GM08714 (cell line): ENCODE results near the gene TANGO2.
"Not testable (repeated sequence)": the region's sequence is repeated elsewhere in the genome, so short reads cannot be mapped to it uniquely, and the experiment has no call there.

Experiments
- H3K4me3 ChIP-seq: fragments of 200-500 bp; sonication (Bioruptor generic); 2 replicates; pipeline ENCODE4 v1.5.1; 2014; ENCODE audit warnings: mild to moderate bottlenecking, low read length, inconsistent platforms
- ZNF274 ChIP-seq: IDR thresholded peaks from 2 replicates; pipeline ENCODE4 v1.6.1; 2012; ENCODE audit warnings: mild to moderate bottlenecking, low read depth, low read length

TANGO2 gene

DNA sequence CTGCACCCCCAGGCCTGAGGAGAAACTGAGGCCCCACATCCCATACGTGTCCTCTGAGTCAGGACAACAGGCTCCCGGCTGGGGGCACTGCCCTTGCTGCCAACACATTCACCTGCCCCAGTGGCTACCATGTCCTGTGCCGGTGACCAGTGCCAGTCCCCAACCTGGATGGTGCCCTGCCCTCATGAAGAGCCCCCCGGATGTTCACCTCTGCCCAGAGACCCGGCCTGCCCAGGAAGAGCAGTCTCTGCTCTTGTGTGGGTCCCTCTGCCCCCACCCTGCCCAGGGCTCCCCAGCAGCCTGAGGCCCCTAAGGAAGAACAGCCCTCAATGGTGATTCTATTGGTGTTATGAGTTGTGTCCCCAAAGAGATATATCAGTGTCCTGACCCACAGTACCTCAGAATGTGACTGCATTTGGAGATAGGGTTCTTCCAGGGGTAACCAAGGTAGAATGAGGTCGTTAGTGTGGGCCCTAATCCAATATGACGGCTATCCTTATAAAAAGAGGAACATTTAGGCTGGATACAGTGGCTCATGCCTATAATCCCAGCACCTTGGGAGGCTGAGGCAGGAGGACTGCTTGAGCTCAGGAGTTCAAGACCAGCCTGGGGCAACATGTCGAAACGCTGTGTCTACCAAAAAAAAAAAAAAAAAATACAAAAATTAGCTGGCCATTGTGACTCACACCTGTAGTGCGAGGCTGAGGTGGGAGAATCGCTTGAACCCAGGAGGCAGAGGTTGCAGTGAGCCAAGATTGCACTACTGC, 45.9 kb downstream of the TANGO2 start:
- no peak for TF ChIP-seq ZNF274
- no peak overlapping the region for H3K4me3 ChIP-seq

DNA sequence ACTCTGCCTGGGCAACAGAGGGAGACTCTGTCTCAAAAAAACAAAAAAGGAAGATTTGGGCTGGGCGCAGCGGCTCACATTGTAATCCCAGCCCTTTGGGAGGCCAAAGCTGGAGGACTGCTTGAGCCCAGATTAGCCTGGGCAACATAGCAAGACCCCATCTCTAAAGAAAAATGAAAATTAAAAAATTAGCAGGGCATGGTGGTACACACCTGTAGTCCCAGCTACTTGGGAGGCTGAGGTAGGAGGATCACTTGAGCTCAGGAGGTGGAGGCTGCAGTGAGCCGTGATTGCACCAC, 46.4 kb downstream of the TANGO2 start:
- not testable (repeated sequence) for H3K4me3 ChIP-seq

DNA sequence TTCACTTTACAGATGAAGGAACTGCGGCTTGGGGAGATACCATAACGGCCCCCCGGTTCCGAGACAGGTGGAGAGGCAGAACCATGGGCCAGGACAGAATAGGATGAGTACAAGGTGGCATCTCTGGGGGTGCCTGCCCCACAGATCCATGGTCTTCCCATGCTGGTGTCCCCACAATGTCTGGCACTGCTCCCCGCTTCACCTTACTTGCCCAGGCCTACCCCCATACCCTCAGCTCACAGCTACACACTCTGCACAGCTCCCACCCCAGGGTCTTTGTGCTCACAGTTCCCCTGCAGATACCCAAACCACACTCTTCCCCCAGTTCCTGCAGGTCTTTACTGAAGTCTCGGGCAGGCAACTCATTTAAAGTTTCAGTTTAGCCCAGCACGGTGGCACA, 47.7 kb downstream of the TANGO2 start:
- no peak for TF ChIP-seq ZNF274
- H3K4me3 ChIP-seq = no peak overlapping the region

GRCh38 chr22:20069331-20070042, 48.6 kb downstream of the TANGO2 start:
- no peak for TF ChIP-seq ZNF274
- H3K4me3 ChIP-seq = no peak overlapping the region

DNA sequence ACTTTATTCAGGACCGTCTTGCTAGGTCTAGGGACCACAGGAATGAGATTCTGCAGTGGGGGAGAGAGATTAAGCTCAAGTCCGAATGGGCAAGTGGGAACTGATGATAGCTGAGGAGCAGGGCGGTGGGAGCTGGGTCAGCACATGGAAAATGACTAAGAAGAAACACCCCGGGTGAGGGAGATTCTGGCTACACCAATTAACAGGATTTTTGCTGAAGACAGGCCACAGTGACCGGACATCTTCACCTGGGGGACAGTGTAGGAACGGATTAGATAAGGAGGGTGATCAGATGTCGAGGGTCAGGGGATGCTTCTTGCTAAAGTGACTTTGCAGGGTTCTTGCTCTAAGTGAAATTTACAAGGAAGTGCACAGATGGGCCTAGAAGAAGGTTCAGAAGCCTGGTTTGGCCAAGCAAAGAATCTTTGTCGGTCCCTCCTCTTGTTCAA, 50.6 kb downstream of the TANGO2 start:
- no peak for TF ChIP-seq ZNF274

GRCh38 chr22:20076627-20077172, 55.8 kb downstream of the TANGO2 start:
- no peak for TF ChIP-seq ZNF274

More for the DNA sequence above, 50.6 kb downstream of the TANGO2 start:
- H3K4me3 ChIP-seq = no peak overlapping the region

GRCh38 chr22:20079745-20080444, 59.0 kb downstream of the TANGO2 start, which contains the start of gene DGCR8:
TSS of gene DGCR8 (plus strand) at chr22:20080241. CDS start at chr22:20085964, 5,723 bp downstream.
- peak within 1 kb of the TSS; percentile 96 for H3K4me3 ChIP-seq
- no peak for TF ChIP-seq ZNF274

More at GRCh38 chr22:20076627-20077172, 55.8 kb downstream of the TANGO2 start:
- H3K4me3 ChIP-seq = no peak overlapping the region

DNA sequence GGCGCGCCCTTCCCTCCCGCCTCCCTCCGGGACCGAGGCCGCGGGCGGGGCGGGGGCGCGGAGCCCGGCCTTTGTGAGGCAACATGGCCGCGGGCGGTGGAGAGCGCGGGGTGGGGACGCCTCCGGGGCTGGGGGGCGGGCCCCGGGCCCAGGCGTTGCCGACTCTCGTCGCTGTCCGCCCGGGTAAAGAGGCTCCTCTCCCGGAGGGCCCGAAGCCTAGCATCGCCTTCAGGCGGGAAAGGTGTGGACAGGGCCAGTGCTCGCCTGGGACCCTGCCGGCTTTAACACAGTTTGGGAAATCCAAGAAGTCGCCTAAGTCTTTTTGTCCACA, 59.5 kb downstream of the TANGO2 start:
- TF ChIP-seq ZNF274 = no peak
- H3K4me3 ChIP-seq = peak overlapping the region; percentile 96

GRCh38 chr22:20080776-20081654, 60.1 kb downstream of the TANGO2 start:
- no peak for TF ChIP-seq ZNF274
- peak overlapping the region; percentile 96 for H3K4me3 ChIP-seq

DNA sequence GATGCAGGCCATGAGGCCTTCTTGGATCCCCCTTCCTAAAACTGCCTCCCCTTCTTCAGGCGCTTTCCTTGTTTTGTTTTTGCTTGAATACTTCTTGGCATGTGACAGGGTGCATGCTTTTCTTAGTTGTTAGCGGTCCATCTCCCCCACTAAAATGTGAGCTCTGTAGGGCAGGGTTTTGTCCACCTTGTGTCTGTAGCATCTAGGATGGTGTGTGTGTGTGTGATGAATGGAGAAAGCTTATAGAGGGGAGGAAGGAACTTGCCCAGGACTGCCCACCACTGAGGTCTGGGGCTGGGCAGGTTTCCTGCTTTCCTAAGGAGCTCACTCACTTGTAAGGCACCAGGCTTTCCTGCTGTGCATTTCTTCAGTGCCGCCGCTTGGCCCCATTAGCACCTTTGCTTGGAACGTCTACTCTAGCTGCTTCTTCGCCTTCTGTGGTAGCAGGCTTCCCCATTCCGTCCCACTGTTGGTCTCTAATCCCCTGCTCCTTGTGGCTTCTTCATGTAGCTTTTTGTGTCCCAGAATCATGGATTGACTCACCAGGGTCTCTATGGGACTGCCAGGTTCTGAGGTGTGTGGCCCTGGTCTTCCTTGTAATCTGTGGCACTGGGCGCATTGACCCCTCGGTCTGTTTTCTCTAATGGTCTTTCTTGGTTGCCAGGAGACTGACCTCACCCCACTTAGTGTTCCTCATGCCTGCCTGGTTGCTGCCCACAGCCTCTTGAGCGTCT, 62.4 kb downstream of the TANGO2 start:
- TF ChIP-seq ZNF274 = no peak
- H3K4me3 ChIP-seq = no peak overlapping the region

DNA sequence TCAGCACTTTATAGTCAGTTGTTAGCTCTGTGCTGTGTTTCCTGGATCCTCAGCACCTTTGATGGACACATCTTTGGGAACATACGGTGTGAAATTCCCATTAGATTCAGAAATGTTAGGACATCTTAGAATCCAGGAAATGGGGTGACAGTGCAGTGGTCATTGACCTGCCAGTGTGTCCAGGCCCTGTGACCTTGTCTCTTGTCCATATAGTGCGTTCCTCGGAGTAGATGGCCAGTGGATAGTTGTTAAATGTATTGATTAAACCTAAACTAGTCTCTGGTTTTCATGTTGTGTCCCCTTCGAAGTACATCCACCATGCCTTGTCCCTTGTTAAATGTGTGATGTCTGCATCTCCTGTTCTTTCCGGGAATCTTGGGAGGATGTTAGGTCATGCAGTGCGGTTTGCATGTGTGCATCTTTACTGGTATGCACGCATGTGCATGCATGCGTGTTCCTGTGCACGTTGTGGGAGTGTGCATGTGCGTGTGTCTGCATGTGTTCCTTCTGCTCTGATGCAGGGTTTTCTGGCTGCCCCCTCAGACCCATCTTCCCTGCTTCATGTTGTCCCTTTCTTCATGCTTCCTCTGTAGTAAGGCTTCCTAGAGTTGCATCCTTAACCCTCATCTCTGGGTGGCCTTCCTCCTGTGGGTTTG, 63.1 kb downstream of the TANGO2 start:
- no peak overlapping the region for H3K4me3 ChIP-seq
- no peak for TF ChIP-seq ZNF274

- H3K4me3 ChIP-seq = no peak overlapping the region
- no peak for TF ChIP-seq ZNF274
These were observed 63.9 kb downstream of the TANGO2 start for GRCh38 chr22:20084547-20085413.
